Left ventricle myocardium inferior (tissue), 1 donor: ENCODE data around the gene DNASE1L3. TPM values are rescaled to one million over a fixed set of nuclear protein-coding genes. Genes with fewer than 3 reads are reported as not detected.
A peak's percentile ranks its signal among the peaks of the same experiment; 100 is the strongest.
"Not testable (repeated sequence)": the region's sequence is repeated elsewhere in the genome, so short reads cannot be mapped to it uniquely, and the experiment has no call there.

Source experiments
- DNase-seq: peaks from one replicate; pipeline ENCODE4 v3.0.0-alpha.2; 2020
- H3K27ac ChIP-seq: fragments of 200-600 bp; replicated peaks from 2 replicates; pipeline ENCODE4 v1.8.0; 2021
- H3K27me3 ChIP-seq: fragments of 200-600 bp; 2 replicates; pipeline ENCODE4 v1.8.0; 2021; ENCODE audit warnings: low read depth
- H3K36me3 ChIP-seq: fragments of 200-600 bp; 2 replicates; pipeline ENCODE4 v1.8.0; 2021
- H3K4me1 ChIP-seq: fragments of 200-600 bp; 2 replicates; pipeline ENCODE4 v1.8.0; 2021
- H3K4me3 ChIP-seq: fragments of 200-600 bp; 2 replicates; pipeline ENCODE4 v1.8.0; 2021; ENCODE audit warnings: mild to moderate bottlenecking, moderate library complexity
- H3K9me3 ChIP-seq: fragments of 200-600 bp; replicated peaks from 2 replicates; pipeline ENCODE4 v1.8.0; 2021
- CTCF ChIP-seq: fragments of 200-600 bp; IDR thresholded peaks from 2 replicates; pipeline ENCODE4 v1.8.0; 2021; ENCODE audit warnings: antibody characterized with exemption, mild to moderate bottlenecking, borderline replicate concordance
- intact Hi-C: fragments of 100-400 bp; cut with micrococcal nuclease; formaldehyde crosslinking; loops from one replicate; pipeline ENCODE4 v1.11.0; 2022
- total RNA-seq: library from RNA; stranded (reverse); fragmentation: NEBNext Ultra II Directional; extraction: Animal tissue kit (Norgen Biotek cat#: 25700); gene quantifications from one replicate; pipeline ENCODE4 v1.2.1, GENCODE V29; 2021
- donor health status: DM: no; HTN: yes; CAD: no; lungs with severe emphysema.

The DNASE1L3 gene
- total RNA-seq, 1 donor from 2014 or later: 4.5 TPM

GRCh38 chr3:58243976-58244585 is 33.3 kb upstream of the DNASE1L3 start:
- TF ChIP-seq CTCF: no peak
- Histone ChIP-seq H3K36me3 (no peaks in the 10 kb centered on the region), H3K27me3 (no peaks in the 10 kb centered on the region), H3K4me1 (peaks cover 35% of the 10 kb centered on the region), H3K9me3 (no peaks in the 10 kb centered on the region), H3K4me3 (no peak overlapping the region), H3K27ac (no peak overlapping the region)
- no peak for DNase-seq
- intact Hi-C loops: no loop called here

GRCh38 chr3:58242860-58243259 is 32.1 kb upstream of the DNASE1L3 start:
- H3K36me3 ChIP-seq, intact Hi-C loops, H3K27me3 ChIP-seq, H3K9me3 ChIP-seq, DNase-seq, H3K4me3 ChIP-seq: not testable (repeated sequence)
- Histone ChIP-seq H3K4me1 (peaks cover 47% of the 10 kb centered on the region), H3K27ac (peak overlapping the region; percentile 37)

GRCh38 chr3:58242340-58242739 is 31.6 kb upstream of the DNASE1L3 start:
- H3K36me3 ChIP-seq: no peaks in the 10 kb centered on the region
- intact Hi-C loops: no loop called here
- H3K27ac ChIP-seq: peak overlapping the region; percentile 37
- DNase-seq: no peak
- no peak for TF ChIP-seq CTCF
- H3K27me3 ChIP-seq: no peaks in the 10 kb centered on the region
- no peak overlapping the region for H3K4me3 ChIP-seq
- H3K4me1 ChIP-seq: peaks cover 51% of the 10 kb centered on the region
- H3K9me3 ChIP-seq: no peaks in the 10 kb centered on the region

DNA sequence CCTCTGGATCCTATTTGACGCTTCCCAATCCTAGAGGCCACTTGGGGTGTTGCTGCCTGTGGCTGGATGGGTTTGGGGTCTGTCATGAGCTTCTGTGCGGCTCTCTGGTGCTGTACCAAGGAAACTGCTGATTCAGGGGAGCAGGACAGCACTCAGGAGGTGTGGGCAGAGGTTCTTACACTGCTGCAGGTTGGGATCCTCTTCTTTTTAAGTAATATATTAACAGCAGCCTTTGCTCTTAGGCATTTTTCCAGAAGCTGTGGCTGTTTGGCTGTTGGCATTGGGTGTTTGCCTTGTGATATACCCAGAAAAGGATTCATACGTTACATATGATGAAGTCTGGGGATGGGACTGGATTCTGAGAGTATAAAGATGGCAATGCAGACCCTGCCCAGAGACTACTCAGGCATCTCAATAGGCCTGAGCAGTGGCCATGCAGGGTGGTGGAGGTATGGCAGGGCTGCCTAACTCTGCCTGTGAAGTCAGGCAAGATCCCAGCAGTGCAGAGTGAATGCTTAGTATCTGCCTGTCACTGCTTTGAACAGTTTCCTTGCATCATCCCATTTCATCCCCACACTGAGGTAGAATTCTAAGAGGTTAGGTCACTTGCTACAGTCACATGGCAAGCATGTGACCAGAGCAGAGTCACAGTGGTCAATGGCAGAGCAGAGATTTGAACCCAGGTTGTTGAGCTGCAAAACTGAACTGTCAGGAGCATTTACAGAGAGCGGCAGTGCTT is 30.7 kb upstream of the DNASE1L3 start:
- no peaks in the 10 kb centered on the region for H3K36me3 ChIP-seq
- no peak for DNase-seq
- peak overlapping the region; percentile 37 for H3K27ac ChIP-seq
- H3K27me3 ChIP-seq: no peaks in the 10 kb centered on the region
- no peak for TF ChIP-seq CTCF
- peaks cover 56% of the 10 kb centered on the region for H3K4me1 ChIP-seq
- no peaks in the 10 kb centered on the region for H3K9me3 ChIP-seq
- intact Hi-C loops: no loop called here
- no peak overlapping the region for H3K4me3 ChIP-seq

DNA sequence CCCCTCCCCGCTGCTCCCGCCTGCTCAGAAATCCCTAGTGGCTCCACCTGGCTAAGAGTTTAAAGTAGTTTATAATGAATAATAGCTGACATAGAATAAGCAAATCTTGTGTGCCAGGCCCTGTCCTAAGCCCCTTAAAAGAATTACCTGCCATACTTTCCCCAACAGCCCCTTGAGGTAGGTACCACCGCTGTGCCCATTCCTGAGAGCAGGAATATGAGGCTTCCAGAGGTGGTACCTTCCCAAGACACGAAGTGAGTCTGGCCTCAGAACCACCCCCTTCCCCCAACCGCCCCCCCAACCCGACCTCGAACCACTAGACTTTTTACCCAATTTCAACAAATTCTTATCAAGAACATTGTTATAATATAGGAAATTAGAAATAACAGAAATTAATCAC is 28.1 kb upstream of the DNASE1L3 start:
- H3K27me3 ChIP-seq: no peaks in the 10 kb centered on the region
- H3K9me3 ChIP-seq: no peaks in the 10 kb centered on the region
- H3K27ac ChIP-seq: peak overlapping the region; percentile 85
- peaks cover 47% of the 10 kb centered on the region for H3K4me1 ChIP-seq
- TF ChIP-seq CTCF: no peak
- peak overlapping the region; percentile 85 for H3K4me3 ChIP-seq
- no peak for DNase-seq
- no peaks in the 10 kb centered on the region for H3K36me3 ChIP-seq
- intact Hi-C loops: no loop called here
